Measurements from ENCODE around the gene COIL.

Gene COIL

DNA sequence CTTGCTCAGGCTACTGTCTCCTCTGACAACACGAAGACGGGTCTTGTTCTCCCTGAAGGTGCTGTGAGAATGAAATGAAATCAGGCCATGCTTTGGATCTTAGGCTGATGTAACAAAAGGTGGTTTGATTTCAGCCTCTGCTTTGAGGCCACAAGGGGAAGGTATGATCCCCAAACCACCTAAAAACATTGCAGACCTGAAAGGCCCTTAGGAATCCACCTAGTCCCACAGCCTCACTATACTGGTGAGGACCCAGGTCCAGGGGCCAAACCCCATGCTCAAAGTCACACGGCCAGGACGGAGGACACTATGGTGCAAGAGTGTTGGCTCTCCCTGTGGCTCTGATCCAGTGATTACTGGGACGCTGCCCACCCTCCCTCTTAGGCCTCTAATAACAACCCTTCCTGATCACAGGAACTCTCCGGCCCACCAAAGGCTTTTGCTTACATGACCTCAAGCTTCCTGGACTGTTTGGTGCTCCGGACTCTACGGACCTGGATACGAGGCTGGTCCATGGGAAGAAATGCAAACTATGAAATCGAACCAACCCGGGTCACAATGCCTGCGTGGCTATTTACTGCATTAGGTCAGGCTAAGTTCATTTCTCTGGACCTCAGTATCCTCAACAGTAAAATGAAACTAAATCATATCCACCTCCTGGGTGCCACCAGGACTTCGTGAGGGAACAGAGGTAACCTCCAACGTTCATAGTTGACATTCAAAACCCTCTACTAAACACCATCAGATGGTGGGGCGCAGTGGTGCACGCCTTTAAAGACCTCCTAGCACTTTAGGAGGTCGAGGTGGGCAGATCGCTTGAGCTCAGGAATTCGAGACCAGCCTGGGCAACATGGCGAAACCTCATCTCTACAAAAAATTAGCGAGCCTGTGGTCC, 48.5 kb downstream of the COIL start:
- in situ Hi-C loops (cut with MboI; ENCODE audit: low sequenced_read_pairs): no loop called here

DNA sequence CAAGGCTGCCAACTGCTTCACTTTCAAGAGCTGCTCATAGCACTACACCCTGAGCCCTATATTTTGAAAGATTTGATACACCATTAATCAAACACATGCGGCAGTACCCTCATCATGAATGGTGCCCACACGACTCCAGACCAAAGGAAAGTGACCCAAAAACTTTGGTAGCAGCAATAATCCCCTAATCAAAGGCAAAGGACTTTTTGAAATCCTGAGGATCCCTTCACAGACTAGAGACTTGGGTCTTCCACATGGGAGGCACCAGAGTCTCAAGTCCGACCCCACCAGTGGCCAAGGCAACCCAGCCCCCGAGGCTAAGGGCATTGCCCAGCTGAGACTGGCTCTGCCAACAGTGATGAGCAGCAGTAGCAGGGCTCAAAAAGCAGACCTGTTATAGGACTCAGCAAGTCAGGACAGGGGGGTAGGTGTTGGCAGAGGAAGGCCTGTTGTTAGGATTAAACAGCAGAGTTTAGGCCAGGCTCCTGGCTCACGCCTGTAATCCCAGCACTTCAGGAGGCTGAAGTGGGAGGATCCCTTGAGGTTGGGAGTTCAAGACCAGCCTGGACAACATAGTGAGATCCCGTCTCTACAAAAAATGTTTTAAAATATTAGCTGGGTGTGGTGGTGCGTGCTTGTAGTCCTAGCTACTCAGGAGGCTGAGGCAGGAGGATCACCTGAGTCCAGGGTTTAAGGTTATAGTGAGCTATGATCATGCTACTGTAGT, 50.2 kb downstream of the COIL start:
- in situ Hi-C loops (cut with MboI; ENCODE audit: low sequenced_read_pairs): no loop called here

DNA sequence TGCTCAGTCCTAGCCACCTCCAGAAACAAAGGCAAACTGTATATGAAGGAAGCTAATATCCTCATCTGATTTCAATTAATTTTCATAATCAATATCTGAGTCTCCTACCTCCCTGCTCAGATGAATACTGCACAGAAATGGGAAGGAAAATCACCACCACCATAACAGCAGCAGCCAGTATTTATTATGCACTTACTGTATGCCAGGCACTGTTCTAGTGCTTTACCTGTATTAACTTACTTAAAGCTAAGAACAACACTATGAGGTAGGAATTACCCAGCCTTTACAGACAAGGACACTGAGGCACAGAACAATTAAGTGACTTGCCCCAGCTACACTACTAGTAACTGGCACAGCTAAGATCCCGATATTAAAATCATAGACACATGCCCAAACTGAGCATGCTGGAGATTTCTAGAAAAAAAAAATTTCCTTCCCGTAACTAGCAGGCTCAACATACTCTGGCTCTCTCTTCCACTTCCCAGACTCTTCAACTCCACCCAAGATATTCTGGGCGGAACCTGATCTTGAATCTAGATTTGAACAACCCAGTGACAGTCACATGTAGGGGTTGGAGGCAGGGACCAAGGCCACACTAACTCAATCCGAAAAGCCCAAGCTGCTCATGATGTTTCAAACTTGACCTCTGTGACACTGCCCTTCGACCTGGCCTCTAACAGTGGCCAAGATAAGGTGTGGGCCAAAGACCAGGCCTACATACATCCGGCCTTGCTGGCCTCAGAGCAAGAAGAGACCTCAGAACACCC, 50.9 kb downstream of the COIL start:
- in situ Hi-C loops (cut with MboI; ENCODE audit: low sequenced_read_pairs): no loop called here

- in situ Hi-C loops (cut with MboI; ENCODE audit: low sequenced_read_pairs): no loop called here
These were observed 52.8 kb downstream of the COIL start for GRCh38 chr17:56908001-56908542.

- in situ Hi-C loops (cut with MboI; ENCODE audit: low sequenced_read_pairs): no loop called here
These were observed 57.3 kb downstream of the COIL start for GRCh38 chr17:56903560-56903959.

DNA sequence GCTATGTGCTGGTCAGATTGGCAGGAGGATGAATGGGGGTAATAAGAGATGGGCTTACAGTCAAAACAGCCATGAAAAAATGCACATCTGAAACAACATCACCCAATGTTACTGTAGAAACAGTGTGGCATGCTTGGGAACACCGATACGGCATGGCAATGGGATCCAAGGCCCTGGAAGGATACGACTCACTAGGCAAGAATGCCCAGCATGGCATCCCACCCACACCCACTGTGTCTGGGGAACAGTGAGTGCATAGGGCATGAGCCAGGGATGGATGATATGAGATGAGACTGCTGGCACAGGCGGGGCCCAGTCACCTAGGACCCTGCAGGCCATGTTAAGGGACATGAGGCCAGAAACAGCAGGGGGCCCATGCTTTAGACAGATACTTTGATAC, 58.5 kb downstream of the COIL start:
- in situ Hi-C loops (cut with MboI; ENCODE audit: low sequenced_read_pairs): no loop called here

DNA sequence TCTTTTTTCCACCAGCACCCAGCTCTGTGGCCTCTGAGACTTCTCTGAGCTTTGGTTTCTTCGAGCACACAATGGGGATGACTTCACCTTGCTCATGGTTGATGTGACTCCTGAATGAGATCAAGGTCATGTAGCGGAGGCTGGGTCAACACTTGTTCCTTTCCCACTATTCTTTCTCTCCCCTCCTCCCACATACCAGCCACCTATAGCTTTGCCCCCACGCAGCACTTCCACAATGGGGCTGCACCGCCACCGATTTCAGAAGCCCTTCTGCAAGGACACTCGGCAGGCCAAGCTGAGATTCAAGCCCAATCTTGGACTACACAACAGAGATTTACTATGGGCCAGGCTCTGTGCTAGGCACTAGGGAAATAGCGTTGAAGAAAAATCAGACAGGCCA, 61.4 kb downstream of the COIL start:
- in situ Hi-C loops (cut with MboI; ENCODE audit: low sequenced_read_pairs): no loop called here

DNA sequence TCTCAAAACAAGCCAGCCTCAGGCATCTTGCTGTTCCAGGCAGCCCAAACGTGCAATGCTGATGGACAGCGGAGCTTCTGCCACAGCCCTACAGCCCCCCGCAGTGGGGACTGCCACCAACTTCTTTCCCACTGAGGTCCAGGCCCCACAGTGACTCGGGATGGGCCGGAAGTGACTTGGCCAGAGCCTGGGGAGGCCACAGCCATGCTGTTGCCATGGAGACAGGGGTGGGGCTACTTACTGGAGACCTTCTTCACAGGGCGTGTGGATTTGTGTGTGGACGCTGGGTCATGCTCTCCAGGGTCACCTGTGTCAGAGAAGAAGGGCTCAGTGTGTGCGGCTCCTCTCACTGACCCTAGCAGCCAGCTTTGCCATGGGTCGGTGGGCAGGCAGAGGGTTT, 62.0 kb downstream of the COIL start:
- in situ Hi-C loops (cut with MboI; ENCODE audit: low sequenced_read_pairs): no loop called here

DNA sequence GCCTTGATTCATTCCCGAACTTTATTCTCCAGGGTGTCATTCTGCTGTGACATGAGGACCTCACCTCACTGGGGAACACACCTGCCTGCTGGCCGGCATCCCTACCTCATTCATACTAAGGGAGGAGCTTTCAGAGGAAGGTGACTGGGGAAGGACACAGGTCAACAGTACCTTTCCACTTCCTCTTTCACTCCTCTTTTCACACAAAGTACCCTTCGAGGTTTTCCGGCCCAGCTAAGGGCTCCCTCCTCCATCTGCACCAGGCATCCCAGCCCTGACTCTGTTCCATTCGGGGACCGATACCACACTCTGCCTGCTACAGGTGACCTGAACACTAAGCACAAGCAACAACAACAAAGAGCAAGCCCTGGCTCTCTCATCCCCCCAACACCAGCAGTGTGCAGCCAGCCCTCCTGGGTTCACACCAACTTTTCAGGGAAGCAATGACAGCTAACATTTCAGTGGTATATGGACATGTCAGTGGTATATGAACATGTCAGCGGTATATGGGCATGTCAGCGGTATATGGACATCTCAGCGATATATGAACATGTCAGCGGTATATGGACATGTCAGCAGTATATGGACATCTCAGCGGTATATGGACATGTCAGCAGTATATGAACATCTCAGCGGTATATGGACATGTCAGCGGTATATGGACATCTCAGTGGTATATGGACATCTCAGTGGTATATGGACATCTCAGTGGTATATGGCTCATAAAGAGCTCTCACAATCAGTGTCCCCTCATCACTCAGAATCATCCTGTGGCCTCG, 63.0 kb downstream of the COIL start:
- in situ Hi-C loops (cut with MboI; ENCODE audit: low sequenced_read_pairs): no loop called here

DNA sequence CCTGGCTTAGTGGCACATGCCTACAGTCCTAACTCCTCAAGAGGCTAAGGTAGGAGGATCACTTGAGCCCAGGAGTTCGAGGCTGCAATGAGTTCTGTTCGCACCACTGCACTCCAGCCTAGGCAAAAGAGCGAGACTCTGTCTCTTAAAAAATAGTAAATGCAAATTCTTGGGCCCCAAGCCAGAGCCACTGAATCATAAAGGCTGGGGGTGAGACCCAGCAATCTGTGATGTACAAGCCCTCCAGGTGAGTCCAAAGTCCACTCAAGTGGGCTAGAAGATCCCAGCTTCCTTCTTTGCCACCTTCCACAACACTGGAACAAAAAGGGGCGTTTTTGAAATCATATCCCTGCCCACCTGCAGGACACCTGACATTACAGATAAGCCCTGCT, 63.9 kb downstream of the COIL start:
- in situ Hi-C loops (cut with MboI; ENCODE audit: low sequenced_read_pairs): no loop called here

- in situ Hi-C loops (cut with MboI; ENCODE audit: low sequenced_read_pairs): no loop called here
These were observed 64.5 kb downstream of the COIL start for GRCh38 chr17:56896217-56896967.

DNA sequence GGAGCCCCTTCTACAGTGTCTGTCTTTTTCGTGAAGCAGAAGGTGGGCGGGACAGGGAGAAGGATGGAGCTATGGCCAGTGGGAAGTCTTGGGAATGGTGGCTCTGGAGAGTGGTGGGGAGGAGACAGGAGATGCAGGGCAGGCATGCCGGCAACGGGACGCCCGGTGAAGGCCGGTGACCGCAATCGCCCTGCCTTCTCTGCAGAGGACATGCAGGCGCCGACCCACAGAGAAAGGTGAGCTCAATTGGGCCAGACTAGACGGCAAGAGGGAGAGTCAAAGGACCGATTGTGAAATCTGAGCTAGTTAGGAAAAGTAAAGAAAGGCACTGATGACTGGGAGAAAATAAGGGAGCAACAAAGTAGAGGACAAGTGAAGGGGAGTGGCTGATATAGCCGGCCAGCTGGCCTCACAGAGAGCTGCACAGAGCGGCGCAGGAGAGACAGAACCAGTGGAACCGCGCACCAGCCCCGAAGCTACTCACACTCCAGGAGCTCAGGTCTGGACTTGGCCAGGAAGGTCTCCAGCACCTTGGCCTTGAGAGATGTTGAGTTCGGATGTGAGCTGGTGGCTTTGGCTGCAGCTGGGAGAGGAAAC, 65.9 kb downstream of the COIL start:
- in situ Hi-C loops (cut with MboI; ENCODE audit: low sequenced_read_pairs): no loop called here

GRCh38 chr17:56893503-56893902, 67.3 kb downstream of the COIL start:
- in situ Hi-C loops (cut with MboI; ENCODE audit: low sequenced_read_pairs): no loop called here

DNA sequence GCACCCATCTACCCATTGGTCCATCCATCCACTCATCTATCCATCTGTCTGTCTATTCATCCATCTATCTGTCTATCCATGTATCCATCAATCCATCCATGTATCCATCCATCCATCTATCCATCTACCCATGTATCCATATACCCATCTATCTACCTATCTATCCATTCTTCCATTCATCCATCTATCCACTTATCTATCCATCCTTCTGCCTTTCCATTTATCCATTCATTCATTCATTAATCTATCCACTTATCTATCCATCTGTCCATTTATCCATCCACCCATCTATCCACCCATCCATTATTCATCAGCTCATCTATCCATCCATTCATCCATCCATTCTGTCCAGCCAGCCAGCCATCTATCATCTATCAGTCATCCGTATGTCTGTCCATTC, 68.5 kb downstream of the COIL start:
- in situ Hi-C loops (cut with MboI; ENCODE audit: low sequenced_read_pairs): no loop called here

DNA sequence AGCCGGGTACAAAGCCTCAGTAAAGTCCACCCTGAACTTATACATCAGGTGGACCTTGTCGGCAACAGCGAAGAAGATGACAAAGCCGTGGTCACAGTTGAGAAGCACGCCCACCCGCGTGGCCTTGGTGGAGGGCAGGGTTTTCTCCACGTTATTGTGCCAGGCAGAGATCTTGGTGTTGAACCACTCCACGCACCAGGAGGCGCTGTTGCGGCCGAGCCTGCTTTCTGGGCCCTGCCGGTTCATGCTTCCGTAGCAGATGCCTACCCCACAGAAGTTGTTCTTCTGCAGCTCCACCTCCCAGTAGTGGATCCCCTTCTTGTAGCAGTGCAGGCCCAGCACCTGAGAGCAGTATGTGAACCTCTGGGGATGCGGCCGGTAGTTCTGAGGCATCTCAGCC, 69.1 kb downstream of the COIL start:
- in situ Hi-C loops (cut with MboI; ENCODE audit: low sequenced_read_pairs): no loop called here

DNA sequence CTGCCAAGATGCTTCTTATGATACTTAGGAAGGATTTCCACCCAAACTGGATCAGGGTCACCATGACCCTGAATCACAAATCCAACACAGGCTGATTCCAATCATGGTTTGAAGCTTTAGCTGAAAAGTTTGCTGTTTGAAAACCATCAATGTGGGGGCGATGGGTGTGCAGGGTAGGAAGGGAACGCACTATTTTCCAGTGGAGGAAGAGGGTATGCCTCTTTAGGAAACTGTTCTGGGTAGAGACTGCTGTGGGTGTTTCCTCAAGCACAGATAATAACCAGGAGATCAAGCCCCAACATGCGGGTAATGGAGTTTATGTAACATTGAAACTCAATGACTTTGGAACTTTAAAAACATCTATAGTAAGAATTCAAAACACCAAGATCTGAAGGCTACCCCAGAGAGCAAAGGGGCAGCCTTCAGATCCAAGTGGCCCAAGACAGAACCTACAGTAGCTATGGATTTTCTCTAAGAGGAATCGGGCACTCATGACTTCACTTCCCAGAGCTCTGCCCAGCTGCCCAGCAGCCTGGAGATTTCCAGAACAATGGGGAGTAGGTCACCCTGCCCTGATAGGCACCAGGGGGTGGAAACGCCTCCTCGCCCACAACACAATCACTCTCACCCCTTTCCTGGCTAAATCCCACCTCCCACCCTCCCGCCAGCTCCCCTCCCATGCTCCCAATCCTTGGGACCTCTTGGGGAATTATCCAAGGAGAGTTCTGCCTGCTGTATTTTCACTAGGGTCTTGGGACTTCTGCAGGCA, 69.8 kb downstream of the COIL start:
- in situ Hi-C loops (cut with MboI; ENCODE audit: low sequenced_read_pairs): no loop called here

- in situ Hi-C loops (cut with MboI; ENCODE audit: low sequenced_read_pairs): no loop called here
These were observed 70.5 kb downstream of the COIL start for GRCh38 chr17:56890390-56890789.
